ENCODE results near the gene EPX. TPM values are rescaled to one million over a fixed set of nuclear protein-coding genes. Genes with fewer than 3 reads are reported as not detected.

The EPX gene
- polyA plus RNA-seq, 2 of the 4 experiments (the other 2 are of a cell fraction): not detected

- TF ChIP-seq, protein P1, sequence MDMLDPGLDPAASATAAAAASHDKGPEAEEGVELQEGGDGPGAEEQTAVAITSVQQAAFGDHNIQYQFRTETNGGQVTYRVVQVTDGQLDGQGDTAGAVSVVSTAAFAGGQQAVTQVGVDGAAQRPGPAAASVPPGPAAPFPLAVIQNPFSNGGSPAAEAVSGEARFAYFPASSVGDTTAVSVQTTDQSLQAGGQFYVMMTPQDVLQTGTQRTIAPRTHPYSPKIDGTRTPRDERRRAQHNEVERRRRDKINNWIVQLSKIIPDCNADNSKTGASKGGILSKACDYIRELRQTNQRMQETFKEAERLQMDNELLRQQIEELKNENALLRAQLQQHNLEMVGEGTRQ (IDR thresholded peaks at IDR 0.05): no peak
- no peak for TF ChIP-seq CHD2 (IDR thresholded peaks at IDR 0.05; ENCODE audit: low read length, partially characterized antibody)
These were observed 53.0 kb downstream of the EPX start (continued) for GRCh38 chr17:58245428-58246103.

DNA sequence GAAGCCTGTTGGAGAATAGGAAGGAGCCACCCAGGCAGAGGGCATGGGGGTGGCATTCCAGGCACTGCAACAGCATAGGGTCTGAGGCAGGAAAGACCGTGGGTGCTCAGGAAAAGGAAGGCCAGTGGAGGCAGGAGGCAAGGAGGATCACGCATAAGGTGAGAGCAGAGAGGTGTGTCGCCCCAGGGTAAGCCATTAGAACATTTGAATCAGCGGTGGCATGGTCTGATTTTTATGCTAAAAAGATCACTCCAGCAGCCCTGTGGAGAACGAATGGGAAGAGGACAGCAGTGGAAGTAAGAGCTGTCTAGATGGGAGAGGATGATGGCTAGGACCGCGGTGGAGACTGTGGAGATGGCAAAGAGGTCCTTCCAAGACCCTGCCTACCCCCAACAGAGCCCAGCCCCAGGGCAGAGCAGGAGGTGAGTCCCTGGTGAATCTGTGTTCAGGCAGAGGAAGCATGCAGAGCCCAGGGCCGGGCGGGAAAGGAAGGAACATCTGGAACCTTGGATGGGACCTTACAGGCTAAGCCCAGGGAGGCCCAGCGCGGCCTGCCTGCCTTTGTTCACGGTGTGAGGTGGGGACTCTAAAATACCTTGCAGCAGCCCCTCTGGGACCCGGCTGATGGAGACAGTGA is 53.7 kb downstream of the EPX start:
- H3K27ac ChIP-seq: no peak overlapping the region
- CTCF ChIA-PET: interaction anchor here (0.9 to 2.4 kb wide), 5 partner anchors 71 to 201 kb away, joined by 3 to 7 read pairs (median 3); no protein-coding TSS in a partner anchor

GRCh38 chr17:58246781-58247180 is 54.3 kb downstream of the EPX start:
- no peak overlapping the region for H3K4me2 ChIP-seq
- FAIRE-seq: no peak
- DNase-seq (ENCODE audit: low read depth in 1 of 2, low spot score in 1 of 2): no peak
- H3K9me3 ChIP-seq: 0 out of 3 replicates have a peak, but pooled peaks cover 4% of the 10 kb centered on the region
- ChIA-PET POLR2A (no interaction called here), CTCF (interaction anchor here (0.7 to 6.8 kb wide), 6 partner anchors 29 to 200 kb away, joined by 3 to 62 read pairs (median 4); partner anchors contain the start of gene MKS1)
- no peak for TF ChIP-seq E2F6 (IDR thresholded peaks at IDR 0.05; ENCODE audit: borderline replicate concordance, low read depth)
- TF ChIP-seq JUNB (IDR thresholded peaks at IDR 0.05): no peak
- no peak for TF ChIP-seq MAX (IDR thresholded peaks at IDR 0.05)
- no peak for TF ChIP-seq POLR2AphosphoS2 (conservative IDR thresholded peaks at IDR 0.05; ENCODE audit: low read length)
- TF ChIP-seq MAFK (IDR thresholded peaks at IDR 0.05; ENCODE audit: partially characterized antibody): no peak
- TF ChIP-seq HOXB13 (CRISPR knock-in tag; IDR thresholded peaks at IDR 0.05; ENCODE audit: low read depth): no peak
- no peak for TF ChIP-seq HDAC2 (IDR thresholded peaks at IDR 0.05)
- no peak for TF ChIP-seq SREBF2 (IDR thresholded peaks at IDR 0.05)
- TF ChIP-seq HOXA7 (CRISPR knock-in tag; IDR thresholded peaks at IDR 0.05): no peak
- no peak for TF ChIP-seq CHD4 (IDR thresholded peaks at IDR 0.05; ENCODE audit: borderline replicate concordance)
- TF ChIP-seq FOSB (CRISPR knock-in tag; IDR thresholded peaks at IDR 0.05): no peak
- TF ChIP-seq, protein P2, sequence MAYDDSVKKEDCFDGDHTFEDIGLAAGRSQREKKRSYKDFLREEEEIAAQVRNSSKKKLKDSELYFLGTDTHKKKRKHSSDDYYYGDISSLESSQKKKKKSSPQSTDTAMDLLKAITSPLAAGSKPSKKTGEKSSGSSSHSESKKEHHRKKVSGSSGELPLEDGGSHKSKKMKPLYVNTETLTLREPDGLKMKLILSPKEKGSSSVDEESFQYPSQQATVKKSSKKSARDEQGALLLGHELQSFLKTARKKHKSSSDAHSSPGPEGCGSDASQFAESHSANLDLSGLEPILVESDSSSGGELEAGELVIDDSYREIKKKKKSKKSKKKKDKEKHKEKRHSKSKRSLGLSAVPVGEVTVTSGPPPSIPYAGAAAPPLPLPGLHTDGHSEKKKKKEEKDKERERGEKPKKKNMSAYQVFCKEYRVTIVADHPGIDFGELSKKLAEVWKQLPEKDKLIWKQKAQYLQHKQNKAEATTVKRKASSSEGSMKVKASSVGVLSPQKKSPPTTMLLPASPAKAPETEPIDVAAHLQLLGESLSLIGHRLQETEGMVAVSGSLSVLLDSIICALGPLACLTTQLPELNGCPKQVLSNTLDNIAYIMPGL (CRISPR knock-in tag; IDR thresholded peaks at IDR 0.05; ENCODE audit: borderline replicate concordance): no peak
- TF ChIP-seq PHF8 (IDR thresholded peaks at IDR 0.05; ENCODE audit: borderline replicate concordance, low read depth): no peak
- TF ChIP-seq HEYL (CRISPR knock-in tag; IDR thresholded peaks at IDR 0.05): no peak
- no peak for ATAC-seq
- no peak overlapping the region for H3K27ac ChIP-seq
- peaks cover 8% of the 10 kb centered on the region for H3K4me1 ChIP-seq
- 58% methylated on average over 1 of the region's 1 CpG for WGBS (ENCODE audit: missing lambda C conversion rate)
- no peak overlapping the region for H3K4me3 ChIP-seq

More for the DNA sequence above, 53.7 kb downstream of the EPX start:
- Histone ChIP-seq H3K4me1 (peaks cover 8% of the 10 kb centered on the region), H3K4me3 (no peak overlapping the region), H3K4me2 (no peak overlapping the region), H3K9me3 (0 out of 3 replicates have a peak, but pooled peaks cover 4% of the 10 kb centered on the region)
- WGBS (ENCODE audit: missing lambda C conversion rate): 49% methylated on average over 13 of the region's 13 CpGs
- no peak for DNase-seq (ENCODE audit: low read depth in 1 of 2, low spot score in 1 of 2)
- TF ChIP-seq, protein P3, sequence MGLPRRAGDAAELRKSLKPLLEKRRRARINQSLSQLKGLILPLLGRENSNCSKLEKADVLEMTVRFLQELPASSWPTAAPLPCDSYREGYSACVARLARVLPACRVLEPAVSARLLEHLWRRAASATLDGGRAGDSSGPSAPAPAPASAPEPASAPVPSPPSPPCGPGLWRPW (IDR thresholded peaks at IDR 0.05): no peak
- no peak for TF ChIP-seq E2F6 (IDR thresholded peaks at IDR 0.05; ENCODE audit: borderline replicate concordance, low read depth)
- TF ChIP-seq, protein P4, sequence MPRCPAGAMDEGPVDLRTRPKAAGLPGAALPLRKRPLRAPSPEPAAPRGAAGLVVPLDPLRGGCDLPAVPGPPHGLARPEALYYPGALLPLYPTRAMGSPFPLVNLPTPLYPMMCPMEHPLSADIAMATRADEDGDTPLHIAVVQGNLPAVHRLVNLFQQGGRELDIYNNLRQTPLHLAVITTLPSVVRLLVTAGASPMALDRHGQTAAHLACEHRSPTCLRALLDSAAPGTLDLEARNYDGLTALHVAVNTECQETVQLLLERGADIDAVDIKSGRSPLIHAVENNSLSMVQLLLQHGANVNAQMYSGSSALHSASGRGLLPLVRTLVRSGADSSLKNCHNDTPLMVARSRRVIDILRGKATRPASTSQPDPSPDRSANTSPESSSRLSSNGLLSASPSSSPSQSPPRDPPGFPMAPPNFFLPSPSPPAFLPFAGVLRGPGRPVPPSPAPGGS (IDR thresholded peaks at IDR 0.05): no peak
- no peak for TF ChIP-seq SREBF2 (IDR thresholded peaks at IDR 0.05)
- TF ChIP-seq EHF (CRISPR knock-in tag; IDR thresholded peaks at IDR 0.05): no peak
- TF ChIP-seq FOXS1 (CRISPR knock-in tag; IDR thresholded peaks at IDR 0.05): no peak
- no peak for TF ChIP-seq HOXA7 (CRISPR knock-in tag; IDR thresholded peaks at IDR 0.05)
- POLR2A ChIA-PET: no interaction called here
- no peak for FAIRE-seq
- no peak for ATAC-seq
